Left lung (tissue), 10 donors: Measurements from ENCODE around the gene ADAM19. TPM values are rescaled to one million over a fixed set of nuclear protein-coding genes. Genes with fewer than 3 reads are reported as not detected.

Experiments used
- ATAC-seq: fragments of 200-7000 bp; cut with Tn5 transposase; one replicate; pipeline ENCODE4 v1.9.1; 2020; ENCODE audit warnings: moderate library complexity
- DNase-seq, 4 donors: peaks; one replicate each; pipeline ENCODE4 v3.0.0-alpha.2; 2013 to 2020
- H3K27ac ChIP-seq, 2 donors: fragments of 200-600 bp; sonication (generic) in 1 of 2; one replicate each; pipeline versions ENCODE4 v1.5.0 to v1.8.0; 2020 to 2021
- H3K27me3 ChIP-seq, 2 donors: fragments of 200-600 bp; sonication (generic) in 1 of 2; one replicate each; pipeline versions ENCODE4 v1.5.0 to v1.8.0; 2020 to 2021
- H3K36me3 ChIP-seq, 2 donors: fragments of 200-600 bp; sonication (generic) in 1 of 2; one replicate each; pipeline versions ENCODE4 v1.5.0 to v1.8.0; 2020 to 2021
- H3K4me1 ChIP-seq, 2 donors: fragments of 200-600 bp; one replicate each; pipeline ENCODE4 v1.8.0; 2021
- H3K4me3 ChIP-seq, 2 donors: fragments of 200-600 bp; sonication (generic) in 1 of 2; one replicate each; pipeline versions ENCODE4 v1.5.0 to v1.8.0; 2020 to 2021; ENCODE audit warnings: mild to moderate bottlenecking in 1 of 2
- H3K9me3 ChIP-seq, 2 donors: fragments of 200-600 bp; sonication (generic) in 1 of 2; one replicate each; pipeline versions ENCODE4 v1.5.0 to v1.8.0; 2020 to 2021
- intact Hi-C, 2 donors: fragments of 100-400 bp; cut with DNase I; formaldehyde crosslinking; loops; one replicate each; pipeline versions ENCODE4 v1.11.2 to v1.14.2; 2022
- polyA plus RNA-seq, 6 donors: library from polyadenylated mRNA; unstranded; fragments of 120-200 nt; gene quantifications; one replicate each; pipeline ENCODE4 v1.2.1, GENCODE V29; 2013; ENCODE audit not compliant: insufficient read length in 6 of 6
- total RNA-seq, 2 donors: library from RNA; stranded (reverse); fragmentation: NEBNext Ultra II Directional; extraction: Animal tissue kit (Norgen Biotek cat#: 25700); gene quantifications; one replicate each; pipeline ENCODE4 v1.2.1, GENCODE V29; 2021
- TF ChIP-seq, protein P1 (sequence below), 2 donors: fragments of 200-600 bp; sonication (generic) in 1 of 2; IDR thresholded peaks; one replicate each; pipeline versions ENCODE4 v1.5.0 to v1.8.0; 2021; ENCODE audit warnings: antibody characterized with exemption in 2 of 2
- donor health status: DM: no; HTN: yes; CAD: no.
- donor health status: DM: no; HTN: no; CAD: no.

The ADAM19 gene
- total and polyA plus RNA-seq, 8 donors, result 14.9 to 21.5 (median 19.2) TPM

DNA sequence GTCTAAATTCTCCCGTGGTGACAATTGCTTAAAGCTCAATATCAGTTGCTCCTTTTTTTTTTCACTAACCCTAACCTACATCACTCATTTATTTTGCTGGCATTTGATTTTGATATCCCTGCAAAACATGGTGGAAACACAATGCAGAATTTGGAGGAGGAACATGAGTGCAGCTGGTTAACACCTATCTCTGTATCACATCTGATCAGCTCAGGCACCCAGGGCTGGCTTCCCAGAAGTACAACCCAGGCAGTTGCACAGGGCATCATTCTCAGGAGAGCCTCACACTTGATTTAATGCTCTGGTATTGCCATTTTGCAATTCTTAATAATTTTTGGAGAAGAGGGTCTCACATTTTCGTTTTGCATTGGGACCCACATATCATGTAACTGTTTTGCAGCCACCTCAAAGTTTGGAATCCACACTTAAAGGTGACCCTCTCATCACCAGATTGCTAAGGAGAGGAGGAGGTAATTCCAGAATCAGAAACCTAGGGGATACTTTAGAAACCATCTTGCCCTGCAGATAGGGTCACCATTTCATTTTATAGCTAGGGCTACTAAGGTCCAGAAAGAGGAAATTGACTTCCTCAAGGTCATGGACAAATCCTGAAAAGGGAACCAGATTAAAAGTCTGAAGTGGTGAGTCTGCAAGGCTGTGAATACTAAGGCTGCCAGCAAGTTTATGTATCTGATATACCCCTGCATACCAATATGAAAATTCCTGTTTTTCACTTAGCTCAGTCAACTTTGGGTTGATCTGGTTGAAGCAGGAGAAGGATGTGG lies 19.3 kb upstream of the ADAM19 start:
- ATAC-seq (peak; percentile 37), DNase-seq (no peak)
- Histone ChIP-seq H3K4me1 (peaks cover 0 to 40% of the 10 kb centered on the region in 2 donors), H3K27ac (no peak overlapping the region), H3K27me3 (no peaks in the 10 kb centered on the region), H3K4me3 (no peak overlapping the region), H3K36me3 (no peaks in the 10 kb centered on the region), H3K9me3 (no peaks in the 10 kb centered on the region)
- intact Hi-C loops, result no loop called here
- TF ChIP-seq, protein P1, sequence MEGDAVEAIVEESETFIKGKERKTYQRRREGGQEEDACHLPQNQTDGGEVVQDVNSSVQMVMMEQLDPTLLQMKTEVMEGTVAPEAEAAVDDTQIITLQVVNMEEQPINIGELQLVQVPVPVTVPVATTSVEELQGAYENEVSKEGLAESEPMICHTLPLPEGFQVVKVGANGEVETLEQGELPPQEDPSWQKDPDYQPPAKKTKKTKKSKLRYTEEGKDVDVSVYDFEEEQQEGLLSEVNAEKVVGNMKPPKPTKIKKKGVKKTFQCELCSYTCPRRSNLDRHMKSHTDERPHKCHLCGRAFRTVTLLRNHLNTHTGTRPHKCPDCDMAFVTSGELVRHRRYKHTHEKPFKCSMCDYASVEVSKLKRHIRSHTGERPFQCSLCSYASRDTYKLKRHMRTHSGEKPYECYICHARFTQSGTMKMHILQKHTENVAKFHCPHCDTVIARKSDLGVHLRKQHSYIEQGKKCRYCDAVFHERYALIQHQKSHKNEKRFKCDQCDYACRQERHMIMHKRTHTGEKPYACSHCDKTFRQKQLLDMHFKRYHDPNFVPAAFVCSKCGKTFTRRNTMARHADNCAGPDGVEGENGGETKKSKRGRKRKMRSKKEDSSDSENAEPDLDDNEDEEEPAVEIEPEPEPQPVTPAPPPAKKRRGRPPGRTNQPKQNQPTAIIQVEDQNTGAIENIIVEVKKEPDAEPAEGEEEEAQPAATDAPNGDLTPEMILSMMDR (IDR thresholded peaks at IDR 0.05), result no peak

DNA sequence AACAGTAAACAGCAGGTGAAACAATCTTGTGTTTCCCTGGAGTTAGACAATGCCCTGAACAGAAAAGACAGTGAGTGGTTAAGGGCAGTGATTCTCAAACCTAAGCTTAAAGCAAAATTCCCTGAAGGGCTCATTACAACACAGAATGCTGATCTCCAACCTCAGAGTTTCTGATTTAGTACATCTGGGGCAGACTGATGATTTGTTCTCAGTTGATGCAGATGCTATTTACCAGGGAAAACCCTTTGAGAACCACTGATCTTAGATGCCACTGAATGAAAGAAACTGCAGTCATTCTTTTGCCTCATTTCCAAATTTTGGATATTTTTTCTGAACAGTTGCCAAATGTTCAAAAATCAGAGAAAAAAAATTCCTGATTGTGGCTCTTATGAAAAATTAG lies 18.7 kb upstream of the ADAM19 start:
- Histone ChIP-seq H3K4me1 (peaks cover 0 to 40% of the 10 kb centered on the region in 2 donors), H3K27me3 (no peaks in the 10 kb centered on the region), H3K36me3 (no peaks in the 10 kb centered on the region), H3K27ac (no peak overlapping the region), H3K4me3 (no peak overlapping the region), H3K9me3 (no peaks in the 10 kb centered on the region)
- intact Hi-C loops, result no loop called here
- ATAC-seq, result no peak
- DNase-seq, result no peak
- TF ChIP-seq, protein P1 (IDR thresholded peaks at IDR 0.05), result no peak

DNA sequence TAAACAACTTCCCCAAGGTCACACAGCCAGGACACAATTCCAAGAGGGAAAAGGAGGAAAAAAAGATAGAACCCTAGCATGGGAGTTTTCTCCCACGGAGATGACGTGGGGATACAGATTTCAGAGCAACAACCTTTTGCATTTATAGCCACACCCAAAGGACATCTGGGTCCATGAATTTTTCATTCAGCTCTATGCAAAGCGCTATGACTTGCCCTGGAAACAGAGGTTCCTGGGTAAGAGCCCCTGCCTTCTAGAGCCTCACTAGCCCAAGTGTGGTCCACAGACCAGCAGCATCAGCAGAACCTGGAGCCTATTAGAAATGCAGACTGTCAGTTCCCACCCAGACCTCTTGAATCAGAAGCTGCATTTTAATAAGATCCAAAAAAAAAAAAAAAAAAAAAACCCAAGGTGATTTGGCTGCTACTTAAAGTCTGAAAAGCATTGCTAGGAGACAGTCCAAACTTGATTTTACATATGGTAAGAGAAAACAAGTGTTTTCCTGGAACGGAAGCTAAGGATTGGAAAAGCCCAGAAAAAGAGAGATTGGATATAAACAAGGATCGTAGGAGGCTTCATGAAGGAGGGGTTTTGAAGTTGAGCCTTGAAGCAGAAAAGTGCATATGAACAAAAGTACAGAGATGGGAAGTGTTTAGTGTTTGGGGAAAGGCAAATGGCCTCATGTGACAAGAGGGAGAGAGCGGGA lies 17.6 kb upstream of the ADAM19 start:
- ATAC-seq (no peak), DNase-seq (no peak)
- H3K27me3 ChIP-seq, result no peaks in the 10 kb centered on the region
- intact Hi-C loops, result no loop called here
- TF ChIP-seq, protein P1 (IDR thresholded peaks at IDR 0.05), result no peak
- peaks cover 0 to 40% of the 10 kb centered on the region in 2 donors for H3K4me1 ChIP-seq
- H3K36me3 ChIP-seq, result no peaks in the 10 kb centered on the region
- no peak overlapping the region for H3K4me3 ChIP-seq
- no peaks in the 10 kb centered on the region for H3K9me3 ChIP-seq
- peak overlapping the region in 1 of 2 donors; percentile 53 for H3K27ac ChIP-seq

- DNase-seq (no peak), ATAC-seq (no peak)
- H3K4me1 ChIP-seq, result peaks cover 0 to 40% of the 10 kb centered on the region in 2 donors
- H3K4me3 ChIP-seq, result no peak overlapping the region
- TF ChIP-seq, protein P1 (IDR thresholded peaks at IDR 0.05), result no peak
- no peaks in the 10 kb centered on the region for H3K9me3 ChIP-seq
- intact Hi-C loops, result no loop called here
- H3K27ac ChIP-seq, result peak overlapping the region in 1 of 2 donors; percentile 53
- H3K27me3 ChIP-seq, result no peaks in the 10 kb centered on the region
- no peaks in the 10 kb centered on the region for H3K36me3 ChIP-seq
Observed at GRCh38 chr5:157592594-157592993, 17.0 kb upstream of the ADAM19 start.

GRCh38 chr5:157590478-157590877 lies 14.9 kb upstream of the ADAM19 start:
- no peaks in the 10 kb centered on the region for H3K36me3 ChIP-seq
- peaks cover 0 to 28% of the 10 kb centered on the region in 2 donors for H3K4me1 ChIP-seq
- ATAC-seq (no peak), DNase-seq (no peak)
- TF ChIP-seq, protein P1 (IDR thresholded peaks at IDR 0.05), result no peak
- no peak overlapping the region for H3K4me3 ChIP-seq
- H3K27me3 ChIP-seq, result no peaks in the 10 kb centered on the region
- intact Hi-C loops, result no loop called here
- no peaks in the 10 kb centered on the region for H3K9me3 ChIP-seq
- no peak overlapping the region for H3K27ac ChIP-seq
